ENCODE data around the gene ESPN. TPM values are rescaled to one million over a fixed set of nuclear protein-coding genes. Genes with fewer than 3 reads are reported as not detected.

Gene ESPN
- total RNA-seq, 1 experiment from 2014 or later, result 53.1 TPM

- H3K27me3 Mint-ChIP-seq (ENCODE audit: low read depth), result no peaks in the 10 kb centered on the region
- no peaks in the 10 kb centered on the region for H3K79me2 ChIP-seq (ENCODE audit: insufficient read depth, low read length)
- H3K9ac ChIP-seq (ENCODE audit: extremely low read depth, insufficient read length, low read length), result no peak overlapping the region
- H3K27ac Mint-ChIP-seq, result no peak overlapping the region; a peak in 1 of 7 replicates
- no peak overlapping the region for H2AK5ac ChIP-seq (ENCODE audit: insufficient read length, low read length)
- H3K36me3 Mint-ChIP-seq (ENCODE audit: insufficient read depth in 1 of 3, low read depth in 3 of 3), result peaks cover 19 to 49% (median 43%) of the 10 kb centered on the region in 3 experiments; a peak in 6 of 7 replicates
- H3K4me1 ChIP-seq (ENCODE audit: insufficient read depth, low read length), result peaks cover 3% of the 10 kb centered on the region; the same call in 1 of the 2 replicates
- DNase-seq, result no peak
- no peak overlapping the region for H3K56ac ChIP-seq (ENCODE audit: insufficient read length, low read depth, low read length)
- H4K20me1 ChIP-seq (ENCODE audit: control insufficient read depth, insufficient read depth, insufficient read length), result no peaks in the 10 kb centered on the region
- no peaks in the 10 kb centered on the region for H3K9me3 ChIP-seq (ENCODE audit: control insufficient read depth, low read depth, low read length)
- no peaks in the 10 kb centered on the region for H3K27me3 ChIP-seq (ENCODE audit: insufficient read depth, low read length)
- no peak overlapping the region for H3K18ac ChIP-seq (ENCODE audit: insufficient read length, low read depth, low read length)
- no peak overlapping the region for H3K4me2 ChIP-seq (ENCODE audit: insufficient read depth, insufficient read length, low read length)
- H4K91ac ChIP-seq (ENCODE audit: insufficient read length, low read depth, low read length), result no peak overlapping the region
- no peak overlapping the region for H3K4ac ChIP-seq (ENCODE audit: low read depth, low read length)
- H4K5ac ChIP-seq (ENCODE audit: insufficient read length, low read depth, low read length), result no peak overlapping the region
- H3K27ac ChIP-seq (ENCODE audit: insufficient read length, low read depth, low read length), result no peak overlapping the region
- H2BK15ac ChIP-seq (ENCODE audit: low read depth, low read length), result no peak overlapping the region
- no peaks in the 10 kb centered on the region for H3K9me3 Mint-ChIP-seq
- no peaks in the 10 kb centered on the region for H3K23me2 ChIP-seq (ENCODE audit: insufficient read length, low read depth, low read length, poor library complexity, severe bottlenecking)
- H3T11ph ChIP-seq (ENCODE audit: low read length), result no peak overlapping the region
- H3K4me3 Mint-ChIP-seq, result no peak overlapping the region
- H4K8ac ChIP-seq (replicated peaks; ENCODE audit: insufficient read length, low read depth, low read length), result no peak overlapping the region
- H2BK12ac ChIP-seq (ENCODE audit: insufficient read length, low read depth, low read length), result no peak overlapping the region
- TF ChIP-seq CTCF (conservative IDR thresholded peaks at IDR 0.05), result no peak
- no peak overlapping the region for H2AFZ ChIP-seq (ENCODE audit: low read length)
- H3K23ac ChIP-seq (ENCODE audit: insufficient read length, low read depth, low read length), result no peak overlapping the region
- H3K4me1 Mint-ChIP-seq, result peaks cover 15 to 35% of the 10 kb centered on the region in 2 experiments
- H2BK20ac ChIP-seq (ENCODE audit: low read depth, low read length, poor library complexity, severe bottlenecking), result no peak overlapping the region
- H3K14ac ChIP-seq (ENCODE audit: insufficient read depth, low read length), result no peak overlapping the region
- H2BK120ac ChIP-seq (ENCODE audit: low read depth, low read length, poor library complexity, severe bottlenecking), result no peak overlapping the region
- no peaks in the 10 kb centered on the region for H3K79me1 ChIP-seq (ENCODE audit: insufficient read depth, low read depth, low read length, poor library complexity, severe bottlenecking)
- no peak overlapping the region for H2BK5ac ChIP-seq (ENCODE audit: insufficient read length, low read length)
- WGBS (ENCODE audit: extremely low coverage, insufficient read length, low lambda C conversion rate), result no CpG with 5 or more reads among the region's 7 CpGs
These were observed 47.4 kb downstream of the ESPN start for GRCh38 chr1:6471970-6472368.
